Ecto neural progenitor cell (in vitro differentiated cells): ENCODE measurements around the gene BFSP1.

Source experiments
- DNase-seq: peaks from one replicate; pipeline ENCODE4 v3.0.0-alpha.2; 2018; ENCODE audit warnings: low spot score

BFSP1 gene

DNA sequence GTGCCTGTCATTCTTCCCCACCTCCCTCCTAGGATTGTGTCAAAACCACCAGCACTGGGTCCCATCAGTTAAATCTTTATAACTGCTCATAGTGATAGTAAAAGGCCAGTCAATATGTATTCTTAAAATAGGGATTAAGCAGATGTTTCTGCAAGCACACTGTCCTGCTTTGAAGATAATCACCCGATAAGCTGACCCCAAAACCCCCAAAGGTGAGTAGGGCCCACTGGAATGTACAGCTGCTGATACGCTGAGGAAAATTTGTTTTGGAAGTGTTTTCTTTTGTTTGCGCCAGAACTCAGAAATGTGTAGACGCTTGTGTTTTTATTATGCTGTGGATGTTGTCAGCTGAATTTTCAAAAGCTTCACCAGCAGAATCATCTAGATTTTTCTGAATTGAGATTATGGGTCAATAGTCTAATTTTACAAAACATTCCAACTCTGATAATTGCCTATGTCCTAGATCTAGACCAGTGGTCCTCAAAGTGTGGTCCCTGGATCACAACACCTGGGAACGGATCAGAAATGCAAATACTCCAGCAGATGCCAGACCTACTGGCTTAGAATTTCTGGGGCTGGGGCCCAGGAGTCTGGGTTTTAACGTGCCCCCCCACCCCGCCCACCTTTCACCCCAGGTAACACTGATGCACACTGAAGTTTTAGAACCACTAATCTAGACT lies 11.4 kb downstream of the BFSP1 start:
- DNase-seq, result no peak

DNA sequence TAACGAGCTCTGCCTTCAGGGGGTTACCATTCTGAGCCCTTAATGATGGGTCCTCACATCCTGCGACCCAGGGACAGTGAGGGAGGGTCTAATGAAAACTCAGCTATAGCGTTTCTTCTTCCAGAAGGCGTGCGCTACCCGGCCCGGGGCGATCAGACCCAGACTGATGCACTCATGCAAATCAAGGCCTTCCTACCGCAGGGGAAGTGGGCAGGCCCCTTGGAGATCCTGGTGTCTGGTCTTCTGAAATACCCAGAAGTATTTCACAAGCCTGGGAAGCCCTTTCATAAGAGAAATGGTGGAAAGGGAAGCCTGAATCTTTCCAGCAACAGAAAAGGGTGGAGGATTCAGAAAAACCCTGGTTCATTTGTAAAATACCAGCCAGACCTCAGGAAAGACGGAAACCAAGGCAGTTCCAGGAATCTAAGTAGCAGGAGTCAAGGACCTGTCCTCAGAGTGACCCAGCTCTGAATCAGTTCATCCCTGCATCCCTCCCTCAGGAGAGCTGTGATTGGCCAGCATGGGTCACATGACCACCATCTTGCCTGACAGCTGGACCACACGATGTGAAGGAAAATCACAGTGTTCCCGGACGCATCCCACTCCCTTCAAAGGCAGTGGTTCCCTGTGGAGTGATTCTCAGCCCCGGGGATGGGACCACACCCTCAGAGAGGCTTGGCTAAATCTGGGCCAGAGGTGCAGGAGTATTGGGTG lies 12.7 kb downstream of the BFSP1 start:
- DNase-seq, result peak; percentile 56

DNA sequence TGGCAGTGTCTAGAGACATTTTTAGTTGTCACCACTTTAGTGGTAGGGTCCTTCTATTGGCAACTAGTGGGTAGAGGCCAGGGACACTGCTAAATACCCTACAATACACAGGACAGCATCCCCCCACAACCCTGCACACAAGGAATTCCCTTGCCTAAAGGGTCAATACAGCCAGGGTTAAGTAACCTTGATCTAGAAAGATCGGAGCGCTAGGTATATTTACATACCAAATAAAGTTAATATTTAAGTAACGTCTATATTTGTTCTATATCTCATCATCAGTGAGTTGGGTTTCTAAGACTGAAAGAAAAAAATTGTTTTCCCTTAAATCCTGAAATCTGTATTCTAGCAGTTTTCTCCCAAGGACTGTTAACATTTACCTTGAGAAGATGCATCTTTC lies 16.1 kb downstream of the BFSP1 start:
- DNase-seq, result no peak

DNA sequence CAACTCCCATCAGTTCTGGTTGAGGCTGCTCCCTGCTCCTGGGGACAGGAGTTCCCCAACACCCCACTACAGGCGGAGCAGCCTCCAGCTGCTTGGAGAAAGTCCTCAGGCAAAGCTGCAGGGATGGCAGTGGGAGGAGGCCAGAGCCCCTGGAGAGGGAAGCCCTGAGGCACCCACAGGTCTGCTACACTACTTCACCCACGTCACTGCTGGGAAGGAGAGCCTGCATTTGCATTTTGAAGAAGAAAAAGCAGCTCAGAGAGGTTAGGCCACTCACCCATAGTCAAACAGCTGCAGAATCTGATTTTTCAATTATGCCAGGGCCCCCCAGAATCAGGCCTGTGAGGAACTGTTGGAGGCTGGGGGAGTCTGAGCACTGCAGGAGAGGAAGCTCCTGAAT lies 17.2 kb downstream of the BFSP1 start:
- no peak for DNase-seq

DNA sequence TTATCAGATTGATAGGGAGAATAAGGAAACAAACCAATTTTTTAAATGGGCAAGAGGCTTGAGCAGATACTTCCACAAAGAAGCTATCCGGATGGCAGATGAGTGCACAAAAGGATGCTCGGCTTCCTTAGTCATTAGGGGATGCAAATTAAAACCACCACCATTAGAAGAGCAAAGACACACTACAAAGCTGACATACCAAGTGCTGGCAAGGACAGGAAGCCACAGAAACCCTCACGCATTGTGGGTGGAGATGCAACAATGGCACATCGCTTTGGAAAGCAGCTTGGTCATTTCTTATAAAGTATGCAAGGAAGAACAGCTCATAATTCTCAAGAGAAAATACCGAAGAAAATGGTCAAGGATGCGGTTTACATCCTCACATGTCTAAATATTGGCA lies 19.8 kb downstream of the BFSP1 start:
- no peak for DNase-seq

DNA sequence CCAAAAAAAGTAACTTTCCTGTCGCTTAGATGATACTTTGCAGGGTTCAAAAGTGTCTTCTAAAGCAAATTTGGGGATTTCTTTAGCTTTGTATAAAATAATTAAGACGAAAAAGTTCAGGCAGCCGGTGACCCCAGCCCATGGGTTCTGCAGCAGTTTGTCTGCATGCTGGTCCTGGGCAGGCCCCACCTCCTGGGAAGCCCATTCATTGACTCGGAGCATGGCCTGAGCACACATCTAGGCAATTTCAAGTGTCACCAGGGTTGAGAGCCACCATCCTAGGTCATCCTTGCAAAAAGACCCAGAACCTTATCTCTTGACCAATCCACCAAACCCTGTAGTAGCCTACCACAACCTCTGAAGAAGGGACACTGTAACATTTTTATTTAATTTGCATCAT lies 20.6 kb downstream of the BFSP1 start:
- no peak for DNase-seq

DNA sequence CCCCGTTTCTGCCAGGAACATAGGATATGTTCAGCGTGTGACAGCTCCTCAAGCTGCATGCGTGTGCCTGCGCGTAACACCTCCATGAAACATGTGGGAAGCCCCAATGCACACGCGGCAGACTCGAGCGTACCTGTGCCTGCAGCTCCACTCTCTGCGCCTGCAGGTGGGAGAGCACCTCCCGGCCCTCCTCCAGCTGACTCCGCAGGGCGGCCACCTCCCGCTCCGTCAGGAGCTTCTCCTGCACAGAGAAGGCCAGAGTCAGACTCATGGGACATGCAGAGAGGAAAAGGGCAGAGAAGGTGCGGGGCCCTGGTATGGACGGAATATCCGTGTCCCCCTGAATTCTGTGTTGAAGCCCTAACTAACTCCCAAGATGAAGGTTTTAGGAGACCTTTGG lies 22.4 kb downstream of the BFSP1 start:
- no peak for DNase-seq

DNA sequence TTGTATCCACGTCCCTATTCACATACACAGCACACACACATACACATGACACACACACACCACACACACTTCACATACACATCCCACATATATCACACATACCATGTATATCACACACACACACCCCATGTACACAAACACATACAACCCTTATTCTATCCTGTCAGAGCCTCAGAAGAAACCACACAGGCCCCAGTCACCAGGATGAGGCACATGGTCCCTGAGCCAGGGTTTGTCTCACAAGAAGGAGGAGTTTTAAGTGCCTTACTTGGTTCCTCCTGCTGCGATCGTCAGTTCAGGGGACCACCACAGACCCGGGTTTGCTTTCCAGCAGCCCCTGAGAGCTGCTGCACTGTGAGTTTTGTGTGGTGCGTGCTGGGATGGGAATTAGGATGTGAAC lies 23.6 kb downstream of the BFSP1 start:
- DNase-seq, result no peak

DNA sequence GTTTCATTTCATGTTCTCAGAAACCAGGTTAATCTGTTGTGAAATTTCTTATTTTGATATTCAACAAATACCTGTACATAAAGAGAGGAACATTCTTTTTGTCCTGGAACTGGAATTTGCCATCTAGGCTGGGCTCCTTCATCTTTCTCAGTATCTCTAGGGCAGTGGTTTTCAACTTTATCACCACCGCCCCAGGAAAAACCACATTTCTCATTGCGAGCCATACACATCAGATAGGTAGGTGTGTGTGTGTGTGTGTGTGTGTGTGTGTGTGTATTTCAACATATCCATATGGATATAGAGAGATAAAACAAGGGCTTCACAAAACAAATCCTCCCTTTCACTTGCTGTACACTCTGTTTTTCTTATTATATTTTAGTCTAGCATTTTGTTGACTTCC lies 24.1 kb downstream of the BFSP1 start:
- DNase-seq, result no peak

DNA sequence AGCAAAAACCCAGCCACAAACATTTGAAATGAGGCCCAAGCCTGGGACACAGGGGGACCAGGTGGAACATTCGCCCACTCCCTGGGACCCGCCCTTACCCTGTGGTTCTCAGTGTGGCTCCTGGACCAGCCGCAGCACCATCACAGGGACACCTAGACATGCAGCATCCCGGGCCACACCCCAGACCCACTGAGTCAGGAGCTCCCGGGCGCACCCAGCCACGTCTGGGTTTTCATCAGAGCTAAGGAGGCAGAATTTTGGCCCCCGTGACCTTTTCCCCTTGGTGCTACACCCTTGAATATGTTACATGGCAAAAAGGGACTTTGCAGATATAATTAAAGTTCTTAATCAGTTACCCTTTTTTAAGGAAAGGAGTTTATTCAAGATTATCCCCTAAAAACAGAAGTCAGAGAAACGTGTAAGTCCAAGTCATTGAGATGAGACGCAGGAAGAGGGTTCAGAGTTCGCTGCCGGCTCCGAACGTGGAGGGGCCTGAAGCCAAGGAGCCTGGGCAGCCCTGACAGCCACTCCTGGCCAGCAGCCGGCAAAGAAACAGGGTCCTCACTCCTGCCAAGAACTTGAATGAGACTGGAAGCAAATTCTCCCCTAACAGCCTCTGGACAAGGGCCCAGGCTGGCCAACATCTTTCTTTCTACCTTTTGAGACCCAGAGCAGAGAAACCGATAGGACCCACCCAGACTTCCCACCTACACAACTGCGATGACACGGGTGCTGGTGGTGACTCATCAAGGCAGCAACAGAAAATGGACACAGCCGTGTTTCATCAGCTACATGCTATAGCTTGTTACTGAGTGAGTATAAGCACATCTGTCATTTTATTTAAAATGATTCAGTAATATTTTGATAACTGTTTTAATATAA lies 25.3 kb downstream of the BFSP1 start:
- DNase-seq, result no peak

DNA sequence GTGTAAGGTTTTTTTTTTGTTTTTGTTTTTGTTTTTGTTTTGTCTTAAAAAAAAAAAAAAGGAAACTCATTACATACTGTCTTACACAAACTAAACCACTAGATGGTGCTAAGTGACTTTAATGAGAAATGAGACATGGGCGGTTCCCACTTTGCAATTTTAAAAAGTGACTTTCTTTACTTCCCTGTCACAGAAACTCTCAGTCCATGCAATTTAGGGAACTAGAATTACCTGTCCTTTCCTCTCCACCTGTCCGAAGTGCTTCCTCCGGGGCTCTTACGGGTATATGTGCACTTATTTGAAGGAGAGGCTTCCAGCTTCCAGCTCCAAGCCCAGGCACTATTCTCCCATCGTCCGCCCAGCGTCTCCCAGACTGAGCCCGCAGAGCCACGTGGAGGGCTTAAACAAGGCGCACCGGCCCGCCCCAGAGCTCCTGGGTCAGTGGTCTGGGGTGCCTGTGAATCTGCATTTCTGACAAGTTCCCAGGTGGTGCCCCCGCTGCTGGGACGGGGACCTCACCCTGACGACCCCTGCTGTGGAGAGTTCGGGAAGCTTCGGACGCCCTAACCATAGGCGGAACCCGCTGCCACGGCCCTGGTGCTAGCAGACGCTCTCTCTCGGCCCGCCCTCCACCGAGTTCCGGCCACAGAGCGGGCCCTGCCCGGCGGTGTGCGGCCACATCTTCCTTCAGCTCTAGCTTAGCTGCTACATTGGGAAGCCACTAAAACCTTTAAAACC lies 26.1 kb downstream of the BFSP1 start:
- DNase-seq, result peak; percentile 72

DNA sequence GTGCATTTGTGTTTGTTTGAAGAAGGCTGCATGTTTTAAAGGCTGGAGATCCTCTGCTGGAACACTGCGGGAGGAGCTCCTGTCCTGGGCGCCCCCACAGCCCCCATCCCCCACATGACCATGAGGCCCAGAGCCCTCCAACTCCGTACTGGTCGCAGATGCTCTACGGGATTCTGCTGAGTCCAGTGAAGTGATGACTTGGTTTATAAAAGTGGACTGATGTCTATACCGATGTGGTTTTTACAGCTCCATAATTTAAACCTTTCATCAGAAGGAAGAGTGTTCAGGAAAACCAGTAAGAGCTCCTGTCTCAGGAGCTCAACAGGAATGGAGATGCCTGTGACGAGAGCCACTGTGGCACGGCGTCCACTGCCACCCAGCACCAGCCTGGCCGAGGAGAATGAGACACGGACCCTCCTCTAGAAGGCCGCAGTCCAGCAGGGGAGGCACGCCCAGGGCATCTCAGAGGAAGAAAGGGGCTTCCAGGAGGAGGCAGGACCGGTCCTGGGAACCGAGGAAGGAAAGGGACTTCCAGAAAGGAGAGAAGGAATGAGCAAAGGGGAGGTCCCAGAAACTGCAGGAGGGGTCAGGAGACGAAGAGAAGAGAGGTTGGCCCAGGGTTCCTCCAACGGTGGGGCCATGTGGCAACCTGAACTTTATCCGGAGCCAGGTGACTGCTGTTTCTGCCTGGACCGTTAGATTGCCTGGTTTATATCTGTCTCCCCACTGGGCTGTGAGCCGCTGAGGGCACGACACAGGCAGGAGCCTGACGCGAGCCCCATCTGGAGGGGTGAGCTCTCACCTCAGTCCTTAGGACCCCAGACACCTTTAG lies 26.9 kb downstream of the BFSP1 start:
- no peak for DNase-seq

DNA sequence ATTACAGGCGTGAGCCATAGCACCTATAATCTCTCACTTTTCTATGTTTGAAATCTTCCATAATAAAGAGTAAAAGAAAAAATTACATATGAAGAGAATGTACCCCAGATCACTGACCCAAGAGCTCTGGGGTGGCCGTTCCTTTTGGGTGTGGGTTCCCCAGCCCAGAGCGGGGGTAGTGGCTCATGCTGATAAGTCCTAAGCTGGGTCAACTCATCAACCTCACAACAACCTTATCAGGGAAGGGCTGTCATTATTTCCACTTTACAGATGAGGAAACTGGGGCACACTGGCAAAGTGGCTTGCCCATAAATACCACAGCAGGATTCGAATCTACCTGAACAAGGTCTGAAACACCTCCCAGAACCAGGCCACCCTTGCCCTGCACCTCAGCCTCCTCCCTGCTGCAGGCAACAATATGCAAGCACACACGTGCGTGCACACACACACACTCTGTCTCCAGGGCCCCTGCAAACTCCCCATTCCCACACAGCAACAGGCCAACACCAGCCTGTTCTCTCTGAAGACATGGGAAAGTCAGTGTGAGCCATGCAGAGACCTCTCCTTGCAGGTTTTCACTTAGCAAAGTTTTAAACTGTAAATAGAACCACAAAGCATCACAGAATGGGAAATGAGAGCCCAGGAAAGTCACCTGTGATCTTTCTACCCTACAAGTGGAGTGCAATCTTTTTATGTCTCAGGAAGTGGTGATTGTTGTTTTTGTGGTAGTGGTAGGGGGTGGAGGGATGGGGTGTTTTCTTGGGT lies 27.7 kb downstream of the BFSP1 start:
- DNase-seq, result no peak

DNA sequence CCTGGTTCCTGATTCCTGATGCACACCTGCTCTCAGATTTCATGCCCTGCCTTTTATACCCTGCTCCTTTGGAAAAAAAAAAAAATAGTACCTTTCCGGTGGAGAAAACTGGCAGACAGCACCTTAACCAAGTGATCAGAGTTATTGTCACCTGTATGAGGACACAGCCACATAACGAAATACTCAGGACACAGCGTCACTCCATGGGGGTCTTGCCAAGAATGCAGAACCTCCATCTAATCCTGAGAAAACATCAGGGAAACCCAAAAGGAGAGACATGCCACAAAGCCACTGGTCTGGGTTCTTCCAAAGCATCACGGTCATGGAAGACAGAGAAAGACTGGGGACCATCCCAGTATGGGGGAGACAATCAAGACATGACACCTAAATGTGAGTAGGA lies 29.1 kb downstream of the BFSP1 start:
- no peak for DNase-seq

DNA sequence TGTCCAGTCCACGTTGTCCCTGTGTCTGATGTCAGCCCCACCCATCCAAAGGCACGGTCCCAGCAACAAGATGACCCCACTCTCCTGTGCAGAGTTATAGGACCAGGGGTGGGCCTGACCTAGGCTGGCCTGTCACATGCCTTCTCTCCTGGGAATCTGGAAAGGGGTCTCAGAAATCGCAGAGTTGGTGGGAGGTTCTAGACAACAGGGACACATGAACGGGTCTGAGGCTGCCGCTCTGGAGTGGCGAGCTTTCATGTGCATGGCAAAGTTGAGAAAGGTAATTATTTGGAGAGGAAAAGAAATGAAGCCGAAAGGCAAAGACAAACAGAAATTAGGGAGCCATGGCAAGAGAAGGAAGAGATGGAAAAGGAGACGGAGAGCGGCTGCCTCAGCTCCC lies 29.5 kb downstream of the BFSP1 start:
- DNase-seq, result no peak

DNA sequence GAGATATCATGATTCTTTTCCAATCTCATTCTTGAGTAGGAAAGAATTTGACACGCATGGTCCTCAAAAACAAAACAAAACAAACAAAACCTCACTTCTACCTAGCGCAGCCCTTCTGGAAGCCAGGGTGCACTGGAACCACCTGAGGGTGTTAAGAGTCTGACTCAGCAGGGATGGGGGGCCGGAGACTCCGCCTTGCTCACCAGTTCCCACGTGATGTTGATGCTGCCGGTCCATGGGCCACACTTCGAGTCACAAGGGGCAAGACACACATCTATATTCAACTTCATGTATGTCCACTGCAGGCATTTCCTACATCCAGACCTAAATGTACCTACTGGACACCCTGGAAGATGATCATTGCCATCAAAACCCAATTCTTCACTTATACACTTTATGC lies 30.4 kb downstream of the BFSP1 start:
- no peak for DNase-seq

DNA sequence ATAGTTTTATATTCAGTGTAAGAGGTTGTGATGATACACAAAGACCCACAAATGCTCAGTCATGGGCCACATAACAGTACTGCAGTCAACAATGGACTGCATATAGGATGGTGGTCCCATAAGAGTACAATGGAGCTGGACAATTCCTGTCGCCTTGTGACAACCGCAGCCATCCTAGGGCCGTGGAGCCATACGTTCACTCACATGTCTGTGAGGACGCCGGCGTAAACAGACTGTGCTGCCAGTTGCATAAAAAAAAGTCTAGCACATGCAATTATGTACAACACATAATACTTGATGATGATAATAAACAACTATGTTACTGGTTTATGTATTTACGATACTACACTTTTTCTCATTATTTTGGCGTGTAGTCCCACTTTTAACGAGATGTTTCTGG lies 30.9 kb downstream of the BFSP1 start:
- DNase-seq, result no peak

DNA sequence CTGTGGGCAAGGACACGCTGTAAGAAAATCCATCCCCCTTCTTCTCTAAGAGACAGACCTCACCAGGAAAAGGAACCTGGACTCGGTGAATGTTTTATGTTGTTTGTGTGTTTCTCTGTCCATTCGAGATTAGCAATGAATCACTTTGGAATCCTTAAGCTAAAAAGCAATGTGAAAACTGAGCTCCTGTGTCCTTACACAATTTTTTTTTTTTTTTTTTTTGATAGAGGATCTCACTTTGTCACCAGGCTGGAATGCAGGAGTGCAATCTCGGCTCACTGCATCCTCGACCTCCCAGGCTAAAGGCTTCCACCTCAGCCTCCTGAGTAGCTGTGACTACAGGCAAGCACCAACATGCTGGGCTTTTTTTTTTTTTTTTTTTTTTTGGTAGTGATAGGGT lies 32.1 kb downstream of the BFSP1 start:
- DNase-seq, result no peak

DNA sequence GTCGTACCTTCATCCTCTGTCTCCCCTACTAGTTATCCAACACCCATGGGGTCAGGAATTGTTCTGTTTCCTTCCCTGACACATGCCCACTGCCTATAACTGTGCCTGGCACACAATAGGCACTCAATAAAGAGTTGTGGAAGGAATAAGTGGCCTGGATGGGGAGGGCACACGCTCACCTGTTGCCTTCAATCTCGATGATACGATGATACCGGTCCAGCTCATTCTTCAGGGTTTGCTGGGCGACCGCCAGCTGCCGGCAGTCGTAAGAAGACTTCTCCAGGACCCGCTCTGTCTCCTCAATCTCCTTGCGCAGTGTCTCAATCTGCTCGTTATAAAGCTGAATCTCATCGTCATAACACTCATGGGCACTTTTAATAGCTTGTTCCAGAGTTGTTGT lies 32.5 kb downstream of the BFSP1 start:
- DNase-seq, result no peak

DNA sequence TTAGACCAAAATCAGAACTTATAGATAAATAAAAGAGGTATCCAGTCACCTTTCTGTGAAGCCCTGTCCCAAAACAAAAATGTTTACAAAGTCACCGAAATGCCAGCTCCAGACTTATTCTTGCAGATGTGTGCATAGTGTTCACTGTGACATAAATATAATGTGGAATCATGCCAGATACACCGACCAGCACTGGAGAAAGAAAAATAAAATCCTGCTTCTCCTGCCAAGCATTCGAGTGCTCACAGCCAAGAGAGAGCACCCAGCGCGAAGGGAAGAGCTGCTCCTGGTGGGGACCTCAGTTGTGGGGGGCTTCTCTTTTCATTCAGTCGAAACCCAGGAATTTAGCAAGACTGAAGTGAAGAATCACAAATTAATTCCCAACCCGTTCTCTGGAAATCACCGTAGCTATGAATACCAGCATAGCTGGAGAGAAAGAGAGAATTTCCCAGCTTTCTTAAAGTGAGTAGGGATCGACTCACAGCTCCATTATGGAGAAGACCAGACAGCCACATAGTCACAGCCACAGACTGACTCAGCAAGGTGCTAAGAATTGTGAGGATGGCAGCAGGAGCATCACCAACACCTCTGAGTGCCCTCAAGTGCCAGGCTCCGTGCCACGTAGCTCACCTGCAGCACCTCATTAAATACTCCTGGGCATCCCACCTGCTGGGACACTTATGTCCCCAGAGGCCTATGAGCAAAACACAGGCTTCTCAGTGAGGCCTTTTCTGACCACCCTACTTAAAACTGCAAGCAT lies 33.2 kb downstream of the BFSP1 start:
- DNase-seq, result no peak
